Karpas-422 (cell line): ENCODE data around the gene PHETA1. TPM values are rescaled to one million over a fixed set of nuclear protein-coding genes. Genes with fewer than 3 reads are reported as not detected.
"Not testable (repeated sequence)": the region's sequence is repeated elsewhere in the genome, so short reads cannot be mapped to it uniquely, and the experiment has no call there.

Experiments used
- DNase-seq: peaks from one replicate; pipeline ENCODE4 v3.0.0-alpha.2; 2015
- H2AFZ ChIP-seq: fragments of 200-600 bp; sonication (generic); 2 replicates; pipeline ENCODE4 v1.6.1; 2014; ENCODE audit warnings: antibody characterized with exemption, low read length, mixed read lengths
- H3K27ac ChIP-seq: fragments of 200-600 bp; sonication (generic); 2 replicates; pipeline ENCODE4 v1.5.1; 2014; ENCODE audit warnings: mild to moderate bottlenecking, low read length, moderate library complexity
- H3K27me3 ChIP-seq: fragments of 200-600 bp; sonication (generic); 2 replicates; pipeline ENCODE4 v1.6.1; 2014; ENCODE audit warnings: low read length, mixed read lengths
- H3K36me3 ChIP-seq: fragments of 200-600 bp; sonication (generic); 2 replicates; pipeline ENCODE4 v1.6.1; 2014; ENCODE audit warnings: low read length, mixed read lengths; ENCODE audit not compliant: insufficient read depth
- H3K4me1 ChIP-seq: fragments of 200-600 bp; sonication (generic); 2 replicates; pipeline ENCODE4 v1.6.1; 2014; ENCODE audit warnings: mild to moderate bottlenecking, low read length, mixed read lengths
- H3K4me2 ChIP-seq: fragments of 200-600 bp; sonication (generic); 2 replicates; pipeline ENCODE4 v1.6.1; 2014; ENCODE audit warnings: low read length, low read depth, mild to moderate bottlenecking; ENCODE audit not compliant: poor library complexity, severe bottlenecking
- H3K4me3 ChIP-seq: fragments of 200-600 bp; sonication (generic); 2 replicates; pipeline ENCODE4 v1.5.1; 2014; ENCODE audit warnings: mild to moderate bottlenecking, antibody characterized with exemption, low read length, mixed read lengths
- H3K79me2 ChIP-seq: fragments of 200-600 bp; sonication (generic); 2 replicates; pipeline ENCODE4 v1.6.1; 2014; ENCODE audit warnings: mild to moderate bottlenecking, low read length, mixed read lengths
- H3K9ac ChIP-seq: fragments of 200-600 bp; sonication (generic); 2 replicates; pipeline ENCODE4 v1.6.0; 2014; ENCODE audit warnings: low read length
- H3K9me2 ChIP-seq: fragments of 200-600 bp; sonication (generic), shearing (Covaris generic); replicated peaks from 2 replicates; pipeline ENCODE4 v1.6.0; 2014; ENCODE audit warnings: mild to moderate bottlenecking, low read length, moderate library complexity; ENCODE audit not compliant: insufficient read depth
- H3K9me3 ChIP-seq: fragments of 300-700, 200-600 bp; sonication (generic); 2 replicates; pipeline ENCODE4 v1.6.1; 2014; ENCODE audit warnings: low read length, mixed read lengths
- H4K20me1 ChIP-seq: fragments of 200-600 bp; sonication (generic); 2 replicates; pipeline ENCODE4 v1.6.1; 2014; ENCODE audit warnings: mild to moderate bottlenecking, antibody characterized with exemption, low read length, low read depth; ENCODE audit not compliant: insufficient read depth
- total RNA-seq: library from RNA; depleted of rRNA; stranded (reverse); fragments of >200 nt; shearing (Covaris generic); gene quantifications from 2 replicates; pipeline ENCODE4 v1.2.3, GENCODE V29; 2014; ENCODE audit warnings: low replicate concordance

The PHETA1 gene
- total RNA-seq, 1 experiment from 2014 or later, result 0.11 TPM

DNA sequence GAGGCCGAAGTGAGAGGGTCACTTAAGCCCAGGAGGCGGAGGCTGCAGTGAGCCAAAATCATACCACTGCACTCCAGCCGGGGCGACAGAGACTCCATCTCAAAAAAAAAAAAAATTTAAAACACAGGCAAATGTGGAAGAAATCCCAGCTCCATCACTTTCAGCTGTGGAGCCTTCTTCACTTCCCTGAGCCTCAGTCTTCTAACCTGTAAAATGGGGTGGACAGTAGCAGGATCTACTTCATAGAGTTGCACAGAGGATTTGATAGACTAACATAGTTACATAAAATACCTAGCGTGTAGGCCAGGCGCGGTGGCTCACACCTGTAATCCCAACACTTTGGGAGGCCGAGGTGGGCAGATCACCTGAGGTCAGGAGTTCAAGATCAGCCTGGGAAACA, 26.5 kb downstream of the PHETA1 start:
- H3K9ac ChIP-seq, result no peak overlapping the region
- no peak overlapping the region for H2AFZ ChIP-seq
- no peaks in the 10 kb centered on the region for H3K27me3 ChIP-seq
- H3K9me2 ChIP-seq, result no peaks in the 10 kb centered on the region
- no peaks in the 10 kb centered on the region for H4K20me1 ChIP-seq
- H3K4me2 ChIP-seq, result no peak overlapping the region
- H3K79me2 ChIP-seq, result no peaks in the 10 kb centered on the region
- H3K27ac ChIP-seq, result no peak overlapping the region
- no peaks in the 10 kb centered on the region for H3K36me3 ChIP-seq
- no peaks in the 10 kb centered on the region for H3K4me1 ChIP-seq
- DNase-seq, result no peak
- no peaks in the 10 kb centered on the region for H3K9me3 ChIP-seq
- no peak overlapping the region for H3K4me3 ChIP-seq

DNA sequence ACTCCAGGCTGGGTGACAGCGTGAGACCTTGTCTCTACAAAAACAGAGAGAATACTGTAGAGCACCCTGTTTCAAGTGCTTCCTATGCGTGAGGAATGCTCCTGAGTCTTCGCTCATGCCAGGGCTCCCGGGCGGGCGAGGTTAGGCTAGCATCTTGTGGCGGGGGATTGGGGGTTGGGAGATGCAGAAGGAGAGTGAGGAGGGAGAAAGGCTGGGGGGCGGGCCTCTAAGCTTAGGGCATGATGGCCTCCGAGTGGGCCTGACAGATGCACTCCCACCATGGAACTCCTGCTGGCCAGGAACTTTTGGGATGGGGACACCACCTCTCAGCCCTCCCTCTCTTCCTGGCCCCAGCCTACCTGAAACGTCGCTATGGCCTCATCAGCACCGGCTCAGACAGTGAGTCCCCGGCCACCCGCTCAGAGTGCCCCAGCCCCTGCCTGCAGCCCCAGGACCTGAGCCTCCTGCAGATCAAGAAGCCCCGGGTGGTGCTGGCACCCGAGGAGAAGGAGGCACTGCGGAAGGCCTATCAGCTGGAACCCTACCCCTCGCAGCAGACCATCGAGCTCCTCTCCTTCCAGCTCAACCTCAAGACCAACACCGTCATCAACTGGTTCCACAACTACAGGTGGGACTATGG, 27.3 kb downstream of the PHETA1 start:
- H2AFZ ChIP-seq, result no peak overlapping the region
- no peaks in the 10 kb centered on the region for H3K9me2 ChIP-seq
- no peaks in the 10 kb centered on the region for H3K36me3 ChIP-seq
- H3K27ac ChIP-seq, result no peak overlapping the region
- H3K9me3 ChIP-seq, result no peaks in the 10 kb centered on the region
- no peak overlapping the region for H3K9ac ChIP-seq
- H3K4me1 ChIP-seq, result no peaks in the 10 kb centered on the region
- no peak for DNase-seq
- no peaks in the 10 kb centered on the region for H3K79me2 ChIP-seq
- H3K4me3 ChIP-seq, result no peak overlapping the region
- H3K4me2 ChIP-seq, result no peak overlapping the region
- H3K27me3 ChIP-seq, result no peaks in the 10 kb centered on the region
- H4K20me1 ChIP-seq, result no peaks in the 10 kb centered on the region

DNA sequence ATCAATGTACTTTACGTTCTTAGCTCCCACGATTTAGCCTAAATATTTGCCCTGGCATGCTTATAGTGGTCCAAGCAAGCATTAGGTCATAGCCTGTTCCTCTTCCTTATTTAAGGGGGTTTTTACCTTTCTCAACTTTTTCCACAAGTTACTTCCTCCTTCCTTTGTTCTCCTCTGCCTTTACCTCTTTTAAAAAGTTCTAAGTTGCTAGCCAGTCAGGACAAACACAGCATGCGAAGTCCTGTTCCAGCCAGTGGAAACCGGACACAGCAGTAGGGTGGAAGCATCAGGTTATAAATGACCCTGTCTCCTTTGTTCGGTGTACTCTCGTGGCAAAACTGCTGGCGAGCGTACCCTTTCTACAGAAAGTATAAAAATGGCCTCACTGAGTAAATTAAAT, 28.2 kb downstream of the PHETA1 start:
- not testable (repeated sequence) for H3K4me2 ChIP-seq, H4K20me1 ChIP-seq, H3K36me3 ChIP-seq, H3K9me2 ChIP-seq, H3K27ac ChIP-seq, DNase-seq, H3K4me3 ChIP-seq, H3K79me2 ChIP-seq, H3K9ac ChIP-seq, H3K4me1 ChIP-seq, H3K9me3 ChIP-seq, H3K27me3 ChIP-seq, H2AFZ ChIP-seq

DNA sequence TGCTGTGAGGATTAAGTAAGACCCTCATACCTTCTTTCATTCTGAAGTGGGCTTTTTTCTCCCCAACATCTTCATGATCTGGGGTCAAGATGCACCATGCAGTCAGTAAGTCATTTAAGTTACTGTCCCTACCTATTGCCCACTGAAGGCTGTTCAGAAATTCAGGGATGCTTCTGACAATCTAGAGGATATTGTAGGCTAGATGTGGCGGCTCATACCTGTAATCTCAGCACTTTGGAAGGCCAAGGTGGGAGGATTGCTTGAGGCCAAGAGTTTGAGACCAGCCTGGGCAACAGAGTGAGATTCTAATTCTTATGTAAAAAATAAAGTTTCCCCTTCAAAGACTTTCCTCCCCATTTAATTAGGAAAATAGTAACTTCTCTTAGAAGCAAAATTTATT, 28.7 kb downstream of the PHETA1 start:
- Histone ChIP-seq H4K20me1 (no peaks in the 10 kb centered on the region), H3K36me3 (no peaks in the 10 kb centered on the region), H3K4me1 (no peaks in the 10 kb centered on the region), H3K9me2 (no peaks in the 10 kb centered on the region), H3K27ac (no peak overlapping the region), H2AFZ (no peak overlapping the region), H3K9ac (no peak overlapping the region), H3K9me3 (no peaks in the 10 kb centered on the region), H3K4me3 (no peak overlapping the region), H3K27me3 (no peaks in the 10 kb centered on the region), H3K79me2 (no peaks in the 10 kb centered on the region), H3K4me2 (no peak overlapping the region)
- no peak for DNase-seq

DNA sequence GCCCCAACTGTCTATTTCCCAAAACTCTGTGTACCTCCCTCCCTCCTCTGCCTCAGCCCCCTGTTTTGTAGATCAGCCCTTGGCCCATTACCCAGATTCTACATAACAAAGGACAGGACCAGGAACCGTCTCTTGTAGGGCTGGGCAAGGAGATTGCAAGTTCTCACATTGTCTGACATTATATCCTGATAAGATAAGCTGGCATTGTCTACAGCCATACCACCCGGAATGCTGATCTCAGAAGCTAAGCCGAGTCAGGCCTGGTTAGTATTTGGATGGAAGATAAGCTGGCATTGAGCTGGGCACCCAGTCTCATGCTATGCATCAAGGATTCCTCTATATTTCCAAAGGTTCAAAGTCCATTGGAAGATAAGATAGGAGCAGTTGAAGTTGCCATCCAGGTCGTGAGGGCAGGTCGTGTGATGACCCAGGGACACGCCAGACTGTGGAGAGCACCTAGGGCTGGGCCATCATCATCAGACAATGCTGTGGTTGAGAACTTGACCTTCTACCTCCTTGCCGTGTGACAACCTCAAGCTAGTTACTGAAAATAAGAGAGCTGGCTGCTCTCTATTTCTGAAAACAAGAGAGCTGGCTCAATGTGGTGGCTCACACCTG, 29.5 kb downstream of the PHETA1 start:
- no peaks in the 10 kb centered on the region for H3K9me2 ChIP-seq
- no peaks in the 10 kb centered on the region for H3K9me3 ChIP-seq
- no peak for DNase-seq
- H3K27ac ChIP-seq, result no peak overlapping the region
- no peak overlapping the region for H3K9ac ChIP-seq
- no peaks in the 10 kb centered on the region for H3K4me1 ChIP-seq
- H3K27me3 ChIP-seq, result no peaks in the 10 kb centered on the region
- no peaks in the 10 kb centered on the region for H4K20me1 ChIP-seq
- no peak overlapping the region for H2AFZ ChIP-seq
- no peak overlapping the region for H3K4me3 ChIP-seq
- no peaks in the 10 kb centered on the region for H3K36me3 ChIP-seq
- no peak overlapping the region for H3K4me2 ChIP-seq
- no peaks in the 10 kb centered on the region for H3K79me2 ChIP-seq

DNA sequence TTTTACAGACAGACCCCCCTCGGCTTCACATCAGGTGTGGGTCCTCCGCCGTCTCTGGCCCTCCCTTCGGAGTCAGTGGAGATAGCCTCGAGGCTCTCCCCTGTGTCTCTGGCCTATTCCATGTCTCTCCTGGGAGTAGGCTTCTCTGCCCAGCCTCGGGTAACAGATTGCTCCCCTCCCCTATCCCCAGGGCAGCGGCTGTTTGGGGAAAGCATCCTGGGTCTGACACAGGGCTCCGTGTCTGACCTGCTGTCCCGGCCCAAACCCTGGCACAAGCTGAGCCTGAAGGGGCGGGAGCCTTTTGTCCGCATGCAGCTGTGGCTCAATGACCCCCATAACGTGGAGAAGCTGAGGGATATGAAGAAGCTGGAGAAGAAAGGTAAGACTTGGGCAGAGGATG, 30.8 kb downstream of the PHETA1 start:
- H2AFZ ChIP-seq, result no peak overlapping the region
- no peaks in the 10 kb centered on the region for H3K4me1 ChIP-seq
- no peak overlapping the region for H3K9ac ChIP-seq
- H3K79me2 ChIP-seq, result no peaks in the 10 kb centered on the region
- DNase-seq, result no peak
- no peak overlapping the region for H3K27ac ChIP-seq
- no peaks in the 10 kb centered on the region for H3K27me3 ChIP-seq
- no peaks in the 10 kb centered on the region for H3K9me3 ChIP-seq
- no peaks in the 10 kb centered on the region for H3K36me3 ChIP-seq
- no peaks in the 10 kb centered on the region for H3K9me2 ChIP-seq
- no peak overlapping the region for H3K4me2 ChIP-seq
- H4K20me1 ChIP-seq, result no peaks in the 10 kb centered on the region
- no peak overlapping the region for H3K4me3 ChIP-seq

DNA sequence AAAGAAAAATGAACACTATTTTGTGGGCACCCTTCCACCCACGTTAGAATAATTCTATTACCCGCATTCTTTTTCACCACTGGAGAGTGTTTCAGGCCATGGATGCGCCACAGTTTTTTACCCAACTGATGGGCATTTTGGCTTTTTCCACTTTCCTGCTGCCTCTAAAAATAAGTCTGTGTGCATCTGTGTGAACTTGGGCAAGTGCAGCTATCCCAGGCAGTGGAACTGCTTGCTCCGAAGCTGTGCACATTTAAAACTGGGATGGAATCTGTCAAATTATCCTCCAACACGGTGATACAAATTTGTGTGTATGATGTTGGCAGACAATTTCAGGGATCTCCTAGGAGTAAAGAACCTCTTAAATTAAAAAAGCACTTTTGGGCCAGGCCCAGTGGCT, 31.5 kb downstream of the PHETA1 start:
- H3K27ac ChIP-seq, result no peak overlapping the region
- no peak overlapping the region for H3K9ac ChIP-seq
- H4K20me1 ChIP-seq, result no peaks in the 10 kb centered on the region
- no peak for DNase-seq
- no peaks in the 10 kb centered on the region for H3K9me3 ChIP-seq
- H3K79me2 ChIP-seq, result no peaks in the 10 kb centered on the region
- no peak overlapping the region for H3K4me2 ChIP-seq
- H3K4me3 ChIP-seq, result no peak overlapping the region
- H3K4me1 ChIP-seq, result no peaks in the 10 kb centered on the region
- H3K9me2 ChIP-seq, result no peaks in the 10 kb centered on the region
- H3K27me3 ChIP-seq, result no peaks in the 10 kb centered on the region
- no peak overlapping the region for H2AFZ ChIP-seq
- H3K36me3 ChIP-seq, result no peaks in the 10 kb centered on the region

DNA sequence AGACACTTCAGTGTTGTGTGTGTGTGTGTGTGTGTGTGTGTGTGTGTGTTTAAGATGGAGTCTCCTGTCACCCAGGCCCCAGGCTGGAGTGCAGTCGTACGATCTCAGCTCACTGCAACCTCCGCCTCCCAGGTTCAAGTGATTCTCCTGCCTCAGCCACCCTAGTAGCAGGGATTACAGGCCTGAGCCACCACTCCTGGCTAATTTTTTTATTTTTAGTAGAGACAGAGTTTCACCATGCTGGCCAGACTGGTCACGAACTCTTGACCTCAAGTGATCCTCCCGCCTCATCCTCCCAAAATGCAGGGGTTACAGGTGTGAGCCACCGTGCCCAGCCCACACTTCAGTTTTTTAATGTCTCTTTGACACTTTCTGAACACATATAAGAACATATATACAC, 32.5 kb downstream of the PHETA1 start:
- not testable (repeated sequence) for H3K4me1 ChIP-seq, H3K9me2 ChIP-seq, H3K9ac ChIP-seq, H3K79me2 ChIP-seq, H3K27me3 ChIP-seq, H3K4me2 ChIP-seq, DNase-seq, H2AFZ ChIP-seq, H3K36me3 ChIP-seq, H4K20me1 ChIP-seq, H3K9me3 ChIP-seq, H3K4me3 ChIP-seq, H3K27ac ChIP-seq
